Liver (tissue), 9 donors: ENCODE data around the gene LPIN3. TPM values are rescaled to one million over a fixed set of nuclear protein-coding genes. Genes with fewer than 3 reads are reported as not detected.

Experiments used
- DNase-seq: peaks from one replicate; pipeline ENCODE4 v3.0.0-alpha.2; 2017; ENCODE audit warnings: low spot score
- H3K27ac ChIP-seq, 2 donors: one replicate each; pipeline ENCODE4 v1.7.0; 2013; ENCODE audit warnings: inconsistent platforms in 2 of 2, low read length in 2 of 2, control low read depth in 1 of 2, low read depth in 1 of 2, mild to moderate bottlenecking in 1 of 2
- H3K27me3 ChIP-seq, 4 donors: one replicate each; pipeline versions ENCODE4 v1.6.1 to v1.7.0; 2013; ENCODE audit warnings: low read length in 3 of 4, inconsistent platforms in 1 of 4, mild to moderate bottlenecking in 1 of 4, moderate library complexity in 1 of 4; ENCODE audit not compliant: control insufficient read depth in 4 of 4, insufficient read depth in 4 of 4
- H3K36me3 ChIP-seq, 4 donors: one replicate each; pipeline versions ENCODE4 v1.6.1 to v1.7.0; 2013; ENCODE audit warnings: low read length in 3 of 4, mild to moderate bottlenecking in 3 of 4, low read depth in 1 of 4, moderate library complexity in 1 of 4; ENCODE audit not compliant: control insufficient read depth in 4 of 4, insufficient read depth in 3 of 4
- H3K4me1 ChIP-seq, 4 donors: one replicate each; pipeline versions ENCODE4 v1.6.1 to v1.7.0; 2013; ENCODE audit warnings: low read length in 3 of 4, mild to moderate bottlenecking in 3 of 4, moderate library complexity in 1 of 4; ENCODE audit not compliant: control insufficient read depth in 4 of 4, insufficient read depth in 4 of 4
- H3K4me3 ChIP-seq, 3 donors: one replicate each; pipeline versions ENCODE4 v1.6.1 to v1.7.0; 2013; ENCODE audit warnings: low read length in 3 of 3, control low read depth in 1 of 3, low read depth in 1 of 3, mild to moderate bottlenecking in 1 of 3
- H3K9ac ChIP-seq, 2 donors: one replicate each; pipeline ENCODE4 v1.7.0; 2013; ENCODE audit warnings: low read length in 2 of 2, mild to moderate bottlenecking in 2 of 2, moderate library complexity in 2 of 2, control low read depth in 1 of 2, low read depth in 1 of 2
- H3K9me3 ChIP-seq, 4 donors: one replicate each; pipeline versions ENCODE4 v1.6.1 to v1.7.0; 2013; ENCODE audit warnings: low read length in 3 of 4; ENCODE audit not compliant: control insufficient read depth in 4 of 4
- ATF3 ChIP-seq: IDR thresholded peaks from 2 replicates; pipeline ENCODE4 v1.6.1; 2016; ENCODE audit warnings: antibody characterized with exemption
- CTCF ChIP-seq: fragments of 150-350 bp; IDR thresholded peaks from 2 replicates; pipeline ENCODE4 v1.5.1; 2017; ENCODE audit warnings: improper control_type of control experiment, low read depth, low read length; ENCODE audit not compliant: missing input control
- EGR1 ChIP-seq, 2 donors: IDR thresholded peaks; 2 replicates each; pipeline ENCODE4 v1.6.1; 2016 to 2018; ENCODE audit warnings: antibody characterized with exemption in 2 of 2, low read depth in 2 of 2
- FOXA1 ChIP-seq: IDR thresholded peaks from 2 replicates; pipeline ENCODE4 v1.6.1; 2016; ENCODE audit warnings: antibody characterized with exemption
- FOXA2 ChIP-seq: IDR thresholded peaks from 2 replicates; pipeline ENCODE4 v1.6.1; 2016; ENCODE audit warnings: antibody characterized with exemption
- GABPA ChIP-seq, 2 donors: IDR thresholded peaks in 1 of 2; conservative IDR thresholded peaks in 1 of 2; 2 replicates each; pipeline ENCODE4 v1.6.1; 2016; ENCODE audit warnings: antibody characterized with exemption in 2 of 2, mild to moderate bottlenecking in 1 of 2, moderate library complexity in 1 of 2
- HNF4A ChIP-seq, 2 donors: conservative IDR thresholded peaks; 2 replicates each; pipeline ENCODE4 v1.6.1; 2016; ENCODE audit warnings: antibody characterized with exemption in 2 of 2, mild to moderate bottlenecking in 2 of 2
- HNF4G ChIP-seq: IDR thresholded peaks from 2 replicates; pipeline ENCODE4 v1.6.1; 2016; ENCODE audit warnings: antibody characterized with exemption
- JUND ChIP-seq, 2 donors: IDR thresholded peaks; 2 replicates each; pipeline ENCODE4 v1.6.1; 2016; ENCODE audit warnings: antibody characterized with exemption in 2 of 2
- MAX ChIP-seq: IDR thresholded peaks from 2 replicates; pipeline ENCODE4 v1.6.1; 2016; ENCODE audit warnings: antibody characterized with exemption
- NR2F2 ChIP-seq: IDR thresholded peaks from 2 replicates; pipeline ENCODE4 v1.6.1; 2016; ENCODE audit warnings: antibody characterized with exemption
- RAD21 ChIP-seq, 2 donors: IDR thresholded peaks; 2 replicates each; pipeline ENCODE4 v1.6.1; 2016; ENCODE audit warnings: antibody characterized with exemption in 2 of 2, mild to moderate bottlenecking in 2 of 2
- REST ChIP-seq: IDR thresholded peaks from 2 replicates; pipeline ENCODE4 v1.6.1; 2016; ENCODE audit warnings: antibody characterized with exemption, mild to moderate bottlenecking
- RXRA ChIP-seq, 2 donors: IDR thresholded peaks; 2 replicates each; pipeline ENCODE4 v1.6.1; 2017 to 2018; ENCODE audit warnings: antibody characterized with exemption in 2 of 2, mild to moderate bottlenecking in 1 of 2
- SP1 ChIP-seq: IDR thresholded peaks from 2 replicates; pipeline ENCODE4 v1.6.1; 2018; ENCODE audit warnings: antibody characterized with exemption, mild to moderate bottlenecking
- TAF1 ChIP-seq: conservative IDR thresholded peaks from 2 replicates; pipeline ENCODE4 v1.6.1; 2016; ENCODE audit warnings: antibody characterized with exemption, mild to moderate bottlenecking
- YY1 ChIP-seq: IDR thresholded peaks from 2 replicates; pipeline ENCODE4 v1.6.1; 2016; ENCODE audit warnings: antibody characterized with exemption, mild to moderate bottlenecking
- ZBTB33 ChIP-seq: IDR thresholded peaks from 2 replicates; pipeline ENCODE4 v1.6.1; 2016; ENCODE audit warnings: antibody characterized with exemption
- WGBS: extraction: QIAGEN DNeasy Blood & Tissue Kit; methylation state at CpG from one replicate; pipeline ENCODE4 v1.1.7; 2013; 5-methylcytosine and 5-hydroxymethylcytosine counted together
- polyA plus RNA-seq, 2 donors: library from polyadenylated mRNA; stranded (reverse) in 1 of 2; unstranded in 1 of 2; fragments of 200-250 nt in 1 of 2; fragments of >200 nt in 1 of 2; fragmentation: Nextera tagmentation in 1 of 2; extraction: Ambion mirVana in 1 of 2; gene quantifications; one replicate each; pipeline versions ENCODE4 v1.2.1 to v1.2.3, GENCODE V29; 2013 to 2015
- total RNA-seq, 2 donors: library from RNA; depleted of rRNA; stranded (reverse); fragments of >200 nt; gene quantifications; one replicate each; pipeline ENCODE4 v1.2.3, GENCODE V29; 2014
- donor health status: healthy.
- donor health status: healthy.
- donor health status: healthy.
- donor health status: healthy.
- donor health status: healthy.

The LPIN3 gene
- total and polyA plus RNA-seq, 4 donors = 1.5 to 32.4 (median 13.4) TPM

GRCh38 chr20:41345729-41346067 is 5.1 kb downstream of the LPIN3 start (continued):
- TF ChIP-seq NR2F2 (no peak), RXRA (IDR thresholded peaks at IDR 0.05) (no peak)

GRCh38 chr20:41347523-41348429 is 7.2 kb downstream of the LPIN3 start:
- Histone ChIP-seq H3K4me3 (no peak overlapping the region), H3K4me1 (peaks cover 0 to 15% (median 10%) of the 10 kb centered on the region in 4 donors), H3K27ac (no peak overlapping the region), H3K9ac (no peak overlapping the region), H3K9me3 (no peaks in the 10 kb centered on the region), H3K27me3 (no peaks in the 10 kb centered on the region), H3K36me3 (peaks cover 7 to 51% (median 21%) of the 10 kb centered on the region in 4 donors)
- DNase-seq = no peak
- WGBS = 92% methylated on average over 13 of the region's 13 CpGs
- TF ChIP-seq ZBTB33 (no peak), RXRA (IDR thresholded peaks at IDR 0.05) (no peak), SP1 (no peak), HNF4A (conservative IDR thresholded peaks at IDR 0.05) (no peak), YY1 (no peak), FOXA2 (no peak), FOXA1 (no peak), TAF1 (no peak), JUND (IDR thresholded peaks at IDR 0.05) (no peak), GABPA (IDR thresholded peaks at IDR 0.05 in 1 of 2, conservative IDR thresholded peaks at IDR 0.05 in 1 of 2) (no peak), ATF3 (no peak), MAX (no peak), NR2F2 (no peak), EGR1 (IDR thresholded peaks at IDR 0.05; ENCODE audit: low read depth in 2 of 2) (no peak), RAD21 (IDR thresholded peaks at IDR 0.05) (no peak), HNF4G (no peak), CTCF (no peak), REST (no peak)
